ENCODE measurements around the gene PTPRG. TPM values are rescaled to one million over a fixed set of nuclear protein-coding genes. Genes with fewer than 3 reads are reported as not detected.

PTPRG gene
- total and polyA plus RNA-seq, 4 donors: 3.6 to 35.6 (median 8.1) TPM

- H3K36me3 ChIP-seq (ENCODE audit: control insufficient read depth in 4 of 4, insufficient read depth in 3 of 4, low read depth in 1 of 4, low read length in 3 of 4): no peaks in the 10 kb centered on the region
- WGBS: 82% methylated on average over 7 of the region's 7 CpGs
- H3K4me3 ChIP-seq (ENCODE audit: low read depth in 1 of 3, low read length in 3 of 3): no peak overlapping the region
- H3K4me1 ChIP-seq (ENCODE audit: control insufficient read depth in 4 of 4, insufficient read depth in 4 of 4, low read length in 3 of 4): peaks cover 0 to 1% (median 0%) of the 10 kb centered on the region in 4 donors
- no peak overlapping the region for H3K27ac ChIP-seq (ENCODE audit: low read depth in 1 of 2, low read length in 2 of 2)
- no peaks in the 10 kb centered on the region for H3K27me3 ChIP-seq (ENCODE audit: control insufficient read depth in 4 of 4, insufficient read depth in 4 of 4, low read length in 3 of 4)
- DNase-seq (ENCODE audit: low spot score): no peak
- no peak overlapping the region for H3K9ac ChIP-seq (ENCODE audit: low read depth in 1 of 2, low read length in 2 of 2)
- H3K9me3 ChIP-seq (ENCODE audit: control insufficient read depth in 4 of 4, low read length in 3 of 4): no peaks in the 10 kb centered on the region
- TF ChIP-seq REST (IDR thresholded peaks at IDR 0.05) (no peak), ATF3 (IDR thresholded peaks at IDR 0.05) (no peak), JUND (IDR thresholded peaks at IDR 0.05) (no peak), EGR1 (IDR thresholded peaks at IDR 0.05; ENCODE audit: low read depth in 2 of 2) (no peak), HNF4A (conservative IDR thresholded peaks at IDR 0.05) (no peak), RAD21 (IDR thresholded peaks at IDR 0.05) (no peak), TAF1 (conservative IDR thresholded peaks at IDR 0.05) (no peak), FOXA1 (IDR thresholded peaks at IDR 0.05) (no peak)
Observed at GRCh38 chr3:62100282-62100989, 539.1 kb downstream of the PTPRG start.

- peaks cover 0 to 1% (median 0%) of the 10 kb centered on the region in 4 donors for H3K4me1 ChIP-seq (ENCODE audit: control insufficient read depth in 4 of 4, insufficient read depth in 4 of 4, low read length in 3 of 4)
- no peak overlapping the region for H3K4me3 ChIP-seq (ENCODE audit: low read depth in 1 of 3, low read length in 3 of 3)
- no peaks in the 10 kb centered on the region for H3K36me3 ChIP-seq (ENCODE audit: control insufficient read depth in 4 of 4, insufficient read depth in 3 of 4, low read depth in 1 of 4, low read length in 3 of 4)
- no peaks in the 10 kb centered on the region for H3K9me3 ChIP-seq (ENCODE audit: control insufficient read depth in 4 of 4, low read length in 3 of 4)
- DNase-seq (ENCODE audit: low spot score): no peak
- H3K9ac ChIP-seq (ENCODE audit: low read depth in 1 of 2, low read length in 2 of 2): no peak overlapping the region
- H3K27ac ChIP-seq (ENCODE audit: low read depth in 1 of 2, low read length in 2 of 2): no peak overlapping the region
- H3K27me3 ChIP-seq (ENCODE audit: control insufficient read depth in 4 of 4, insufficient read depth in 4 of 4, low read length in 3 of 4): no peaks in the 10 kb centered on the region
- TF ChIP-seq RAD21 (IDR thresholded peaks at IDR 0.05): no peak
- TF ChIP-seq FOXA1 (IDR thresholded peaks at IDR 0.05): no peak
- no peak for TF ChIP-seq EGR1 (IDR thresholded peaks at IDR 0.05; ENCODE audit: low read depth in 2 of 2)
- TF ChIP-seq HNF4A (conservative IDR thresholded peaks at IDR 0.05): no peak
- TF ChIP-seq ZBTB33 (IDR thresholded peaks at IDR 0.05): no peak
- WGBS: 78% methylated on average over 1 of the region's 1 CpG
Observed at GRCh38 chr3:62101488-62101887, 540.1 kb downstream of the PTPRG start.

GRCh38 chr3:62103531-62103930 lies 542.2 kb downstream of the PTPRG start:
- no peak overlapping the region for H3K27ac ChIP-seq (ENCODE audit: low read depth in 1 of 2, low read length in 2 of 2)
- 88% methylated on average over 3 of the region's 3 CpGs for WGBS
- no peak for TF ChIP-seq REST (IDR thresholded peaks at IDR 0.05)
- no peak for TF ChIP-seq HNF4A (conservative IDR thresholded peaks at IDR 0.05)
- H3K4me1 ChIP-seq (ENCODE audit: control insufficient read depth in 4 of 4, insufficient read depth in 4 of 4, low read length in 3 of 4): peaks cover 0 to 1% (median 0%) of the 10 kb centered on the region in 4 donors
- no peaks in the 10 kb centered on the region for H3K36me3 ChIP-seq (ENCODE audit: control insufficient read depth in 4 of 4, insufficient read depth in 3 of 4, low read depth in 1 of 4, low read length in 3 of 4)
- DNase-seq (ENCODE audit: low spot score): no peak
- no peaks in the 10 kb centered on the region for H3K9me3 ChIP-seq (ENCODE audit: control insufficient read depth in 4 of 4, low read length in 3 of 4)
- no peak overlapping the region for H3K9ac ChIP-seq (ENCODE audit: low read depth in 1 of 2, low read length in 2 of 2)
- no peak overlapping the region for H3K4me3 ChIP-seq (ENCODE audit: low read depth in 1 of 3, low read length in 3 of 3)
- no peaks in the 10 kb centered on the region for H3K27me3 ChIP-seq (ENCODE audit: control insufficient read depth in 4 of 4, insufficient read depth in 4 of 4, low read length in 3 of 4)

Measured in liver (tissue), 9 donors.